Measurements from ENCODE around the gene TAOK1. TPM values are rescaled to one million over a fixed set of nuclear protein-coding genes. Genes with fewer than 3 reads are reported as not detected.
"Not testable (repeated sequence)": the region's sequence is repeated elsewhere in the genome, so short reads cannot be mapped to it uniquely, and the experiment has no call there.

TAOK1 gene
- total and polyA plus RNA-seq, 5 donors from 2014 or later = 2.2 to 68.5 (median 3.8) TPM

GRCh38 chr17:29480249-29480928 lies 90.2 kb downstream of the TAOK1 start:
- not testable (repeated sequence) for H3K27ac Mint-ChIP-seq; ATAC-seq (ENCODE audit: low read depth in 2 of 2); H3K4me1 ChIP-seq (ENCODE audit: control insufficient read depth, insufficient read depth, low read length, poor library complexity, severe bottlenecking); H3K4me3 Mint-ChIP-seq; H3K27me3 Mint-ChIP-seq; H3K9me3 Mint-ChIP-seq; H3K4me1 Mint-ChIP-seq; DNase-seq; H3K36me3 Mint-ChIP-seq; H3K9me3 ChIP-seq (ENCODE audit: control insufficient read depth in 2 of 2, low read length in 2 of 2); H3K4me3 ChIP-seq (ENCODE audit: low read depth, low read length); H3K27ac ChIP-seq (ENCODE audit: insufficient read depth, low read length, poor library complexity, severe bottlenecking); H3K27me3 ChIP-seq (ENCODE audit: control insufficient read depth, insufficient read depth, low read length)
- H3K36me3 ChIP-seq (ENCODE audit: control insufficient read depth, insufficient read depth, low read length) = peaks cover 53% of the 10 kb centered on the region

GRCh38 chr17:29483503-29483902 lies 93.3 kb downstream of the TAOK1 start:
- Histone ChIP-seq H3K4me3 (ENCODE audit: low read depth, low read length) (no peak overlapping the region), H3K27me3 (ENCODE audit: control insufficient read depth, insufficient read depth, low read length) (no peaks in the 10 kb centered on the region), H3K27ac (ENCODE audit: insufficient read depth, low read length, poor library complexity, severe bottlenecking) (no peak overlapping the region), H3K4me1 (ENCODE audit: control insufficient read depth, insufficient read depth, low read length, poor library complexity, severe bottlenecking) (no peaks in the 10 kb centered on the region), H3K36me3 (ENCODE audit: control insufficient read depth, insufficient read depth, low read length) (peaks cover 44% of the 10 kb centered on the region), H3K9me3 (ENCODE audit: control insufficient read depth in 2 of 2, low read length in 2 of 2) (no peaks in the 10 kb centered on the region)
- Mint-ChIP-seq H3K36me3 (peaks cover under 1% of the 10 kb centered on the region), H3K4me1 (peaks cover 2 to 4% (median 2%) of the 10 kb centered on the region in 4 donors), H3K4me3 (no peak overlapping the region), H3K9me3 (no peaks in the 10 kb centered on the region), H3K27ac (no peak overlapping the region), H3K27me3 (no peaks in the 10 kb centered on the region)
- DNase-seq = no peak
- no peak for ATAC-seq (ENCODE audit: low read depth in 2 of 2)

- H3K4me3 Mint-ChIP-seq = no peak overlapping the region
- Histone ChIP-seq H3K27ac (ENCODE audit: insufficient read depth, low read length, poor library complexity, severe bottlenecking) (no peak overlapping the region), H3K9me3 (ENCODE audit: control insufficient read depth in 2 of 2, low read length in 2 of 2) (no peaks in the 10 kb centered on the region), H3K27me3 (ENCODE audit: control insufficient read depth, insufficient read depth, low read length) (no peaks in the 10 kb centered on the region), H3K4me1 (ENCODE audit: control insufficient read depth, insufficient read depth, low read length, poor library complexity, severe bottlenecking) (no peaks in the 10 kb centered on the region), H3K36me3 (ENCODE audit: control insufficient read depth, insufficient read depth, low read length) (peaks cover 75% of the 10 kb centered on the region), H3K4me3 (ENCODE audit: low read depth, low read length) (no peak overlapping the region)
- H3K27me3 Mint-ChIP-seq = no peaks in the 10 kb centered on the region
- no peak overlapping the region for H3K27ac Mint-ChIP-seq
- DNase-seq = no peak
- ATAC-seq (ENCODE audit: low read depth in 2 of 2) = no peak
- peaks cover 0 to 2% (median under 1%) of the 10 kb centered on the region in 4 donors for H3K4me1 Mint-ChIP-seq
- H3K9me3 Mint-ChIP-seq = no peaks in the 10 kb centered on the region
- peaks cover 34% of the 10 kb centered on the region for H3K36me3 Mint-ChIP-seq
These were observed 104.8 kb downstream of the TAOK1 start for GRCh38 chr17:29495011-29495410.

GRCh38 chr17:29504711-29505110 lies 114.5 kb downstream of the TAOK1 start:
- H3K4me3 ChIP-seq (ENCODE audit: low read depth, low read length) = no peak overlapping the region
- H3K27me3 Mint-ChIP-seq = no peaks in the 10 kb centered on the region
- H3K9me3 Mint-ChIP-seq = no peaks in the 10 kb centered on the region
- H3K9me3 ChIP-seq (ENCODE audit: control insufficient read depth in 2 of 2, low read length in 2 of 2) = no peaks in the 10 kb centered on the region
- no peak overlapping the region for H3K27ac ChIP-seq (ENCODE audit: insufficient read depth, low read length, poor library complexity, severe bottlenecking)
- no peak overlapping the region for H3K4me3 Mint-ChIP-seq
- no peaks in the 10 kb centered on the region for H3K4me1 ChIP-seq (ENCODE audit: control insufficient read depth, insufficient read depth, low read length, poor library complexity, severe bottlenecking)
- H3K36me3 Mint-ChIP-seq = peaks cover 31% of the 10 kb centered on the region
- H3K27ac Mint-ChIP-seq = no peak overlapping the region
- H3K4me1 Mint-ChIP-seq = peaks cover 0 to 24% (median 6%) of the 10 kb centered on the region in 4 donors
- no peak for DNase-seq
- no peak for ATAC-seq (ENCODE audit: low read depth in 2 of 2)
- no peaks in the 10 kb centered on the region for H3K27me3 ChIP-seq (ENCODE audit: control insufficient read depth, insufficient read depth, low read length)
- H3K36me3 ChIP-seq (ENCODE audit: control insufficient read depth, insufficient read depth, low read length) = peaks cover 68% of the 10 kb centered on the region

GRCh38 chr17:29505836-29506235 lies 115.7 kb downstream of the TAOK1 start:
- H3K4me1 ChIP-seq (ENCODE audit: control insufficient read depth, insufficient read depth, low read length, poor library complexity, severe bottlenecking) = no peaks in the 10 kb centered on the region
- H3K27me3 ChIP-seq (ENCODE audit: control insufficient read depth, insufficient read depth, low read length) = no peaks in the 10 kb centered on the region
- no peak for DNase-seq
- no peak for ATAC-seq (ENCODE audit: low read depth in 2 of 2)
- Mint-ChIP-seq H3K36me3 (peaks cover 30% of the 10 kb centered on the region), H3K9me3 (no peaks in the 10 kb centered on the region), H3K4me3 (no peak overlapping the region), H3K4me1 (peaks cover 0 to 24% (median 6%) of the 10 kb centered on the region in 4 donors), H3K27ac (peak overlapping the region in 1 of 3 donors; percentile 21), H3K27me3 (no peaks in the 10 kb centered on the region)
- no peaks in the 10 kb centered on the region for H3K9me3 ChIP-seq (ENCODE audit: control insufficient read depth in 2 of 2, low read length in 2 of 2)
- no peak overlapping the region for H3K4me3 ChIP-seq (ENCODE audit: low read depth, low read length)
- H3K36me3 ChIP-seq (ENCODE audit: control insufficient read depth, insufficient read depth, low read length) = peaks cover 69% of the 10 kb centered on the region
- H3K27ac ChIP-seq (ENCODE audit: insufficient read depth, low read length, poor library complexity, severe bottlenecking) = no peak overlapping the region

- DNase-seq (no peak), ATAC-seq (ENCODE audit: low read depth in 2 of 2) (no peak)
- Histone ChIP-seq H3K4me3 (ENCODE audit: low read depth, low read length) (no peak overlapping the region), H3K4me1 (ENCODE audit: control insufficient read depth, insufficient read depth, low read length, poor library complexity, severe bottlenecking) (no peaks in the 10 kb centered on the region), H3K36me3 (ENCODE audit: control insufficient read depth, insufficient read depth, low read length) (peaks cover 76% of the 10 kb centered on the region), H3K27ac (ENCODE audit: insufficient read depth, low read length, poor library complexity, severe bottlenecking) (no peak overlapping the region), H3K27me3 (ENCODE audit: control insufficient read depth, insufficient read depth, low read length) (no peaks in the 10 kb centered on the region), H3K9me3 (ENCODE audit: control insufficient read depth in 2 of 2, low read length in 2 of 2) (no peaks in the 10 kb centered on the region)
- Mint-ChIP-seq H3K27me3 (no peaks in the 10 kb centered on the region), H3K27ac (no peak overlapping the region), H3K9me3 (no peaks in the 10 kb centered on the region), H3K4me1 (peaks cover 0 to 18% (median 4%) of the 10 kb centered on the region in 4 donors), H3K36me3 (peaks cover 21% of the 10 kb centered on the region), H3K4me3 (peak overlapping the region in 1 of 4 donors; percentile 38)
These were observed 120.8 kb downstream of the TAOK1 start for GRCh38 chr17:29510953-29511352.

GRCh38 chr17:29514792-29515191 lies 124.6 kb downstream of the TAOK1 start:
- peaks cover 72% of the 10 kb centered on the region for H3K36me3 ChIP-seq (ENCODE audit: control insufficient read depth, insufficient read depth, low read length)
- no peaks in the 10 kb centered on the region for H3K27me3 ChIP-seq (ENCODE audit: control insufficient read depth, insufficient read depth, low read length)
- Mint-ChIP-seq H3K27me3 (no peaks in the 10 kb centered on the region), H3K4me1 (no peaks in the 10 kb centered on the region), H3K4me3 (no peak overlapping the region), H3K36me3 (peaks cover 28% of the 10 kb centered on the region), H3K27ac (no peak overlapping the region), H3K9me3 (no peaks in the 10 kb centered on the region)
- no peak overlapping the region for H3K27ac ChIP-seq (ENCODE audit: insufficient read depth, low read length, poor library complexity, severe bottlenecking)
- no peak overlapping the region for H3K4me3 ChIP-seq (ENCODE audit: low read depth, low read length)
- no peak for ATAC-seq (ENCODE audit: low read depth in 2 of 2)
- H3K9me3 ChIP-seq (ENCODE audit: control insufficient read depth in 2 of 2, low read length in 2 of 2) = no peaks in the 10 kb centered on the region
- DNase-seq = no peak
- H3K4me1 ChIP-seq (ENCODE audit: control insufficient read depth, insufficient read depth, low read length, poor library complexity, severe bottlenecking) = no peaks in the 10 kb centered on the region

GRCh38 chr17:29518359-29518758 lies 128.2 kb downstream of the TAOK1 start:
- H3K4me1 Mint-ChIP-seq = no peaks in the 10 kb centered on the region
- H3K4me1 ChIP-seq (ENCODE audit: control insufficient read depth, insufficient read depth, low read length, poor library complexity, severe bottlenecking) = no peaks in the 10 kb centered on the region
- no peaks in the 10 kb centered on the region for H3K9me3 ChIP-seq (ENCODE audit: control insufficient read depth in 2 of 2, low read length in 2 of 2)
- no peak for DNase-seq
- no peak overlapping the region for H3K4me3 Mint-ChIP-seq
- ATAC-seq (ENCODE audit: low read depth in 2 of 2) = no peak
- H3K4me3 ChIP-seq (ENCODE audit: low read depth, low read length) = no peak overlapping the region
- no peaks in the 10 kb centered on the region for H3K9me3 Mint-ChIP-seq
- peaks cover 29% of the 10 kb centered on the region for H3K36me3 Mint-ChIP-seq
- no peaks in the 10 kb centered on the region for H3K27me3 ChIP-seq (ENCODE audit: control insufficient read depth, insufficient read depth, low read length)
- peak overlapping the region in 1 of 3 donors; percentile 5 for H3K27ac Mint-ChIP-seq
- no peaks in the 10 kb centered on the region for H3K27me3 Mint-ChIP-seq
- no peak overlapping the region for H3K27ac ChIP-seq (ENCODE audit: insufficient read depth, low read length, poor library complexity, severe bottlenecking)
- H3K36me3 ChIP-seq (ENCODE audit: control insufficient read depth, insufficient read depth, low read length) = peaks cover 74% of the 10 kb centered on the region

Data from CD4-positive, CD25-positive, alpha-beta regulatory T cell (primary cell).